Suprapubic skin (tissue), 4 donors: ENCODE results near the gene ADA.

Experiments
- CTCF ChIP-seq, 2 donors: fragments of 200-600 bp in 1 of 2; fragments of 450-650 bp in 1 of 2; sonication (generic) in 1 of 2; IDR thresholded peaks; one replicate each; pipeline ENCODE4 v1.5.1; 2016 to 2019; ENCODE audit warnings: antibody characterized with exemption in 2 of 2, mild to moderate bottlenecking in 1 of 2, moderate library complexity in 1 of 2
- EP300 ChIP-seq: sonication (generic); formaldehyde crosslinking; IDR thresholded peaks from one replicate; pipeline ENCODE4 v1.6.1; 2017; ENCODE audit warnings: antibody characterized with exemption
- POLR2A ChIP-seq, 2 donors: fragments of 450-650 bp; IDR thresholded peaks; one replicate each; pipeline ENCODE4 v1.6.1; 2017; ENCODE audit warnings: antibody characterized with exemption in 2 of 2, mild to moderate bottlenecking in 2 of 2, moderate library complexity in 2 of 2
- POLR2AphosphoS5 ChIP-seq, 3 donors: sonication (generic); formaldehyde crosslinking; IDR thresholded peaks; one replicate each; pipeline ENCODE4 v1.6.1; 2017; ENCODE audit warnings: antibody characterized with exemption in 3 of 3

GRCh38 chr20:44633187-44633810 is 18.2 kb downstream of the ADA start:
- no peak for TF ChIP-seq CTCF (IDR thresholded peaks at IDR 0.05)
- TF ChIP-seq POLR2A (IDR thresholded peaks at IDR 0.05) = no peak
- TF ChIP-seq POLR2AphosphoS5 (IDR thresholded peaks at IDR 0.05) = no peak
- TF ChIP-seq EP300 = no peak
